SU-DHL-6 (cell line): Measurements from ENCODE around the gene NOS1AP.

ENCODE experiments used
- H2AFZ ChIP-seq: fragments of 200-600 bp; sonication (generic); 2 replicates; pipeline ENCODE4 v1.6.1; 2014; ENCODE audit warnings: low read depth, mild to moderate bottlenecking, moderate library complexity, mixed read lengths, antibody characterized with exemption, low read length; ENCODE audit not compliant: severe bottlenecking
- H3F3A ChIP-seq: fragments of 200-600 bp; shearing (Covaris generic); 2 replicates; pipeline ENCODE4 v1.6.0; 2016; ENCODE audit warnings: antibody characterized with exemption, mild to moderate bottlenecking; ENCODE audit not compliant: insufficient read depth
- H3K27ac ChIP-seq: fragments of 200-600 bp; sonication (generic); 2 replicates; pipeline ENCODE4 v1.5.1; 2016; ENCODE audit warnings: low read depth, mild to moderate bottlenecking, low read length, moderate library complexity, mixed read lengths
- H3K27me3 ChIP-seq: fragments of 200-600 bp; sonication (generic), shearing (Covaris generic); 2 replicates; pipeline ENCODE4 v1.6.0; 2014; ENCODE audit warnings: mild to moderate bottlenecking, low read length
- H3K36me3 ChIP-seq: fragments of 200-600 bp; sonication (generic); 2 replicates; pipeline ENCODE4 v1.6.1; 2014; ENCODE audit warnings: mild to moderate bottlenecking, low read length, mixed read lengths
- H3K4me2 ChIP-seq: fragments of 300-600, 200-600 bp; shearing (Covaris generic), sonication (generic); 2 replicates; pipeline ENCODE4 v1.6.0; 2014; ENCODE audit warnings: low read length, low read depth, mild to moderate bottlenecking; ENCODE audit not compliant: poor library complexity, severe bottlenecking
- H3K4me3 ChIP-seq: fragments of 200-600 bp; sonication (generic); 2 replicates; pipeline ENCODE4 v1.5.1; 2014; ENCODE audit warnings: antibody characterized with exemption, low read length, mild to moderate bottlenecking, mixed read lengths; ENCODE audit not compliant: insufficient read depth, poor library complexity, severe bottlenecking
- H3K79me2 ChIP-seq: fragments of 200-600 bp; sonication (generic); 2 replicates; pipeline ENCODE4 v1.6.1; 2014; ENCODE audit warnings: mild to moderate bottlenecking, low read length, moderate library complexity; ENCODE audit not compliant: insufficient read depth
- H3K9ac ChIP-seq: fragments of 200-600 bp; sonication (generic); 2 replicates; pipeline ENCODE4 v1.7.0; 2014; ENCODE audit warnings: mild to moderate bottlenecking, low read length
- H3K9me2 ChIP-seq: fragments of 200-600 bp; sonication (generic); replicated peaks from 2 replicates; pipeline ENCODE4 v1.6.1; 2014; ENCODE audit warnings: low read length; ENCODE audit not compliant: insufficient read depth
- H3K9me3 ChIP-seq: fragments of 200-600 bp; sonication (generic); 2 replicates; pipeline ENCODE4 v1.6.1; 2014; ENCODE audit warnings: low read length, mixed read lengths; ENCODE audit not compliant: insufficient read depth
- H4K20me1 ChIP-seq: fragments of 200-600 bp; sonication (generic); 2 replicates; pipeline ENCODE4 v1.6.1; 2014; ENCODE audit warnings: low read depth, mild to moderate bottlenecking, antibody characterized with exemption, low read length, moderate library complexity, mixed read lengths
- EZH2phosphoT487 ChIP-seq: fragments of 200-600 bp; sonication (generic), shearing (Covaris generic); conservative IDR thresholded peaks from 2 replicates; pipeline ENCODE4 v1.6.1; 2018; ENCODE audit warnings: mild to moderate bottlenecking, antibody characterized with exemption, low read length, moderate library complexity, mixed read lengths
- TF ChIP-seq, protein P1 (sequence below): fragments of 200-600 bp; sonication (generic); IDR thresholded peaks from one replicate; pipeline ENCODE4 v1.5.1; 2017; ENCODE audit warnings: antibody characterized with exemption, mild to moderate bottlenecking, low read length, moderate library complexity; ENCODE audit not compliant: insufficient read depth, poor library complexity, severe bottlenecking

NOS1AP gene

GRCh38 chr1:162175379-162176081 lies 106.0 kb downstream of the NOS1AP start:
- Histone ChIP-seq H3K27ac (no peak overlapping the region), H3K4me3 (no peak overlapping the region), H2AFZ (no peak overlapping the region), H4K20me1 (no peaks in the 10 kb centered on the region), H3F3A (no peaks in the 10 kb centered on the region), H3K79me2 (no peaks in the 10 kb centered on the region), H3K36me3 (no peaks in the 10 kb centered on the region), H3K4me2 (no peak overlapping the region), H3K9me3 (no peaks in the 10 kb centered on the region), H3K9me2 (no peaks in the 10 kb centered on the region), H3K27me3 (no peaks in the 10 kb centered on the region), H3K9ac (no peak overlapping the region)
- no peak for TF ChIP-seq EZH2phosphoT487
- TF ChIP-seq, protein P1, sequence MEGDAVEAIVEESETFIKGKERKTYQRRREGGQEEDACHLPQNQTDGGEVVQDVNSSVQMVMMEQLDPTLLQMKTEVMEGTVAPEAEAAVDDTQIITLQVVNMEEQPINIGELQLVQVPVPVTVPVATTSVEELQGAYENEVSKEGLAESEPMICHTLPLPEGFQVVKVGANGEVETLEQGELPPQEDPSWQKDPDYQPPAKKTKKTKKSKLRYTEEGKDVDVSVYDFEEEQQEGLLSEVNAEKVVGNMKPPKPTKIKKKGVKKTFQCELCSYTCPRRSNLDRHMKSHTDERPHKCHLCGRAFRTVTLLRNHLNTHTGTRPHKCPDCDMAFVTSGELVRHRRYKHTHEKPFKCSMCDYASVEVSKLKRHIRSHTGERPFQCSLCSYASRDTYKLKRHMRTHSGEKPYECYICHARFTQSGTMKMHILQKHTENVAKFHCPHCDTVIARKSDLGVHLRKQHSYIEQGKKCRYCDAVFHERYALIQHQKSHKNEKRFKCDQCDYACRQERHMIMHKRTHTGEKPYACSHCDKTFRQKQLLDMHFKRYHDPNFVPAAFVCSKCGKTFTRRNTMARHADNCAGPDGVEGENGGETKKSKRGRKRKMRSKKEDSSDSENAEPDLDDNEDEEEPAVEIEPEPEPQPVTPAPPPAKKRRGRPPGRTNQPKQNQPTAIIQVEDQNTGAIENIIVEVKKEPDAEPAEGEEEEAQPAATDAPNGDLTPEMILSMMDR = no peak

DNA sequence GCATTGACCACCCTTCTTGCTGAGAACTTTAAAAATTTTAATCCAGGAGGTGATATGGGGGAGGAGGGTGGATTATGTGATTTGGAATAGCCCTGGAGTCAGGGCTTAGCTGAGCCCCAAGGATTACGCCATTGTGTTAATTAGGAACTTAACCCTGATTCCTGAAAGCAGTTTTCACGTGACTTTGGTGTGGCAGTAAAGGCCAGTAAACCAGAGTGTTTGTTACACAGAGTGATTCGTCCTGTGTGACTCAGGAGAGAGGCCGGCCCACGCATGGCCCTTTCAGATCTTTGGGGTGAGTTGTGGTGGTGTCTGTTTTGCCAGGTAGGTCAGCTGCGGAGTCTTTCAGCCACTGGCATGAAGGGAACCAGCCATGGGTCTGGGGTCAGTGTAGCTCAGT lies 107.6 kb downstream of the NOS1AP start:
- no peaks in the 10 kb centered on the region for H4K20me1 ChIP-seq
- H2AFZ ChIP-seq = no peak overlapping the region
- H3K27ac ChIP-seq = no peak overlapping the region
- H3K9ac ChIP-seq = no peak overlapping the region
- no peaks in the 10 kb centered on the region for H3F3A ChIP-seq
- H3K79me2 ChIP-seq = no peaks in the 10 kb centered on the region
- TF ChIP-seq EZH2phosphoT487 = no peak
- TF ChIP-seq, protein P1 = no peak
- no peaks in the 10 kb centered on the region for H3K27me3 ChIP-seq
- H3K4me3 ChIP-seq = no peak overlapping the region
- no peaks in the 10 kb centered on the region for H3K36me3 ChIP-seq
- no peak overlapping the region for H3K4me2 ChIP-seq
- H3K9me3 ChIP-seq = no peaks in the 10 kb centered on the region
- no peaks in the 10 kb centered on the region for H3K9me2 ChIP-seq

GRCh38 chr1:162178432-162178831 lies 108.9 kb downstream of the NOS1AP start:
- TF ChIP-seq EZH2phosphoT487 = no peak
- TF ChIP-seq, protein P1 = no peak
- no peaks in the 10 kb centered on the region for H3K79me2 ChIP-seq
- H3K4me3 ChIP-seq = no peak overlapping the region
- H2AFZ ChIP-seq = no peak overlapping the region
- H3K9ac ChIP-seq = no peak overlapping the region
- H3K4me2 ChIP-seq = no peak overlapping the region
- no peaks in the 10 kb centered on the region for H3K27me3 ChIP-seq
- no peaks in the 10 kb centered on the region for H4K20me1 ChIP-seq
- no peak overlapping the region for H3K27ac ChIP-seq
- H3K36me3 ChIP-seq = no peaks in the 10 kb centered on the region
- no peaks in the 10 kb centered on the region for H3K9me3 ChIP-seq
- H3F3A ChIP-seq = no peaks in the 10 kb centered on the region
- H3K9me2 ChIP-seq = no peaks in the 10 kb centered on the region
